Measurements from ENCODE around the gene INPP5E.

DNA sequence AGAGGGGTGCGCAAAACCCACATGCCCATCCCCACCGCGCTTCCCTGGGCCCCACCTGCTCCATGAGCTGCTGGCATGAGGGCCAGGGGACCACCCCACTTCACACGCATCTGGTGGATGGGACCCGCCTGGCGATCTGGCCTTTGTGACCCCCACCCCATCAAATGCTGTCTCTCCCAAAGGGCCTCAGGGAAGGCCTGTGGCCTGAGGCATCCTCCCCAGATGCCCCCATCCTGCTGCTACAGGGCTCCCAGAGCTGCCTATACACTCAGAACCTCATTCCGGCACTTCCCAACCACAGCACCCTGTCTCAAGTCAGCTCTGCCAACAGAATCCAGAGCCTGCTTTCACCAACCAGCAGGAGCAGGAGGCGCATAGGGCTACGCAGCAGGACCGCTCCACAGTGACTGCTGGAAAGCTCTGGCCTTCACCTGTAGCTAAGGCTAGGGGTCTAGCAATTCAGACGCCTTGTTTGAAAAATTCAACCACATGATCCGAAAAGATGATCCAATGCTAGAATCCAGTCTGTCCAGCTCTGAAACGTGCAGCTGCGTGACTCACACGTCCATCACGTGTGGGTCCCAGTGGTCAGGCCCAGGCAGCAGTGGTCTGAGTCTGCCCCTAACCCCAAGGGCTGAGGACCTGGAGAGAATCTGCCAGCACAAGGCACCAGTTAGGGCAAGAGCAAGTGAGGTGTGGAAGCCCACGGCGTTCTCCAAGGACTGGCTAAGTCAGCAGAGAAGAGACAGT, 38.3 kb downstream of the INPP5E start:
- TF ChIP-seq, protein P1, sequence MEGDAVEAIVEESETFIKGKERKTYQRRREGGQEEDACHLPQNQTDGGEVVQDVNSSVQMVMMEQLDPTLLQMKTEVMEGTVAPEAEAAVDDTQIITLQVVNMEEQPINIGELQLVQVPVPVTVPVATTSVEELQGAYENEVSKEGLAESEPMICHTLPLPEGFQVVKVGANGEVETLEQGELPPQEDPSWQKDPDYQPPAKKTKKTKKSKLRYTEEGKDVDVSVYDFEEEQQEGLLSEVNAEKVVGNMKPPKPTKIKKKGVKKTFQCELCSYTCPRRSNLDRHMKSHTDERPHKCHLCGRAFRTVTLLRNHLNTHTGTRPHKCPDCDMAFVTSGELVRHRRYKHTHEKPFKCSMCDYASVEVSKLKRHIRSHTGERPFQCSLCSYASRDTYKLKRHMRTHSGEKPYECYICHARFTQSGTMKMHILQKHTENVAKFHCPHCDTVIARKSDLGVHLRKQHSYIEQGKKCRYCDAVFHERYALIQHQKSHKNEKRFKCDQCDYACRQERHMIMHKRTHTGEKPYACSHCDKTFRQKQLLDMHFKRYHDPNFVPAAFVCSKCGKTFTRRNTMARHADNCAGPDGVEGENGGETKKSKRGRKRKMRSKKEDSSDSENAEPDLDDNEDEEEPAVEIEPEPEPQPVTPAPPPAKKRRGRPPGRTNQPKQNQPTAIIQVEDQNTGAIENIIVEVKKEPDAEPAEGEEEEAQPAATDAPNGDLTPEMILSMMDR (IDR thresholded peaks at IDR 0.05) = no peak
- no peak for TF ChIP-seq POLR2AphosphoS5 (IDR thresholded peaks at IDR 0.05; ENCODE audit: insufficient read depth in 1 of 2, low read depth in 1 of 2)

Data from vagina (tissue), 2 donors.